Middle frontal gyrus (tissue), 1 donor: ENCODE results near the gene MRPL46.

ENCODE experiments used
- DNase-seq: peaks from one replicate; pipeline ENCODE4 v3.0.0-alpha.2; 2015; ENCODE audit warnings: low spot score; ENCODE audit errors: extremely low spot score

MRPL46 gene

DNA sequence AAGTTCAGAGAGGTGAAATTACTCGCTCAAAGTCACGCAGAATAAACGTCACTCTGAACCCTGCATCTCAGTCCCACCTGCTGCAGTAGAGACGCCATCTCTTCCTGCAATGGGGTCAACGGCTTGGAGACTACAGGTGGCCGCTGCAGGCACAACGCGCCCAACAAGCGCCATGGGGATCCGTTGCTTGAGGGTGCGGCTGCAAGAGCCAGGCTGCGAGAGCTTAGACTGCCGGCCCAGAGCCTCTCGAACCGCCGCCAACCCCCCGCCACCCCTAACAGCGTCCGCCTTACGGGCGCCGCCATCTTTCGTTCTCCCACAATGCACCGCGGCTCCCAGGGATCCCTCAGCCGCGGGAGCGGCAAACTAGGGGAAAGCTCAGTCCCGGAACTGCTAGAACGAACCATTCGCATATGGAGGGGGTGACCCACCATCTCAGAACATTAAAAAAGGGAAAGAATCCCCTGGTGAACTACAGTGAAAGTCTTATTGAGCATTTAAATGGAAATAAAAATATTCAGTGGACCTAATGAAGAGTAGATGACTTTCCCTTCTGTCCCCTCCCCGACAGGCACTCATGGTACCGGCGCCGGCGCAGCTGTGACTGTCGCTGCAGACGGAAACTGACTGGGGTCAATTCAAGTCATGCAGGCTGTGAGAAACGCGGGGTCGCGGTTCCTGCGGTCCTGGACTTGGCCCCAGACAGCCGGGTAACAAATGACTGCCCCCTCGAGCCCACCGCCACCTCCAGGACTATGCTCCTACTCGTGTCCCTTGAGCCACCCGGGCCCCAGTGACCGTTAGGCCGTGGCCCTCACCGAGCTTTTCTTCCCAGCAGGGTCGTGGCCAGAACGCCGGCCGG lies at the start of gene MRPL46, which contains the start of gene MRPS11:
TSS of gene MRPL46 (minus strand) at position 316 of the 862 bp plus-strand sequence. CDS start at position 305, 11 bp downstream.
TSS of gene MRPS11 (plus strand) at position 636 of the 862 bp plus-strand sequence. CDS start at position 646, 10 bp downstream.
- DNase-seq = peak; percentile 86

DNA sequence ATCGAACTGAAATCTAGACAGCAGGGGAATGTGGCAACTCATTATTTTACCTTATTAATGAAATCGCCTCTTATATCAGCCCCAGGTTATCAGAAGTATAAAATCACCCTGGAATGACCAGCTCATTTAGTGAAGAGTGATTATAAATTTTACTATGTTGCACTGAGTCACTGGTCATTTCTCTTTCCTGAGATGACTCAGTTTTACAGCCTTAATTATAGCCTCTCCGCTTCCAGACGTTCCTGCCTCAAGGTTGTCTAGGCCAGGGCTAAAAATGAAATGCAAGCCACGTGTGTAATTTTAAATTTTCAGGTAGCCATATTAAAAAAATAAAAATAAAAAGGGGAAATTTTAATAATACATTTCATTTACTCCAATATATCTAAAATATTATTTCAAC lies 46.0 kb upstream of the MRPL46 start:
- no peak for DNase-seq

DNA sequence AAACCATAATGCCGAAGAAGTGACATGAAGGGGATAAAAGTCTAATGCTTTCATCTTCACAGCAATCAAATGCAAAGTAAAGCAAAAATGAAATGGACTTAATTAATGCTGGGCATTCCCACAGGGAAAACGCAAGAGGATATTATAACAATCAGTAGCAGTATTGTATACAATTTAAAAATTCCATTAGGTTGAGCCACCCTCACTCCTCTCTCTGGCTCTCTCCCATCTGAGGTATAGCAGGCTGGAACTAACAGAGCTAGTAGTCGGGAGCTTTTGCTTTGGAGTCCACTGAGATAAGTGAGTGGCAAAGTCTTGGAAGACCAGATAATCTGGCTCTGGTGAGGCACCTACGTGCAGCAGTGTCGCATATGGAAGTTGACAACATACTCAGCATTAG lies 45.4 kb upstream of the MRPL46 start:
- no peak for DNase-seq

DNA sequence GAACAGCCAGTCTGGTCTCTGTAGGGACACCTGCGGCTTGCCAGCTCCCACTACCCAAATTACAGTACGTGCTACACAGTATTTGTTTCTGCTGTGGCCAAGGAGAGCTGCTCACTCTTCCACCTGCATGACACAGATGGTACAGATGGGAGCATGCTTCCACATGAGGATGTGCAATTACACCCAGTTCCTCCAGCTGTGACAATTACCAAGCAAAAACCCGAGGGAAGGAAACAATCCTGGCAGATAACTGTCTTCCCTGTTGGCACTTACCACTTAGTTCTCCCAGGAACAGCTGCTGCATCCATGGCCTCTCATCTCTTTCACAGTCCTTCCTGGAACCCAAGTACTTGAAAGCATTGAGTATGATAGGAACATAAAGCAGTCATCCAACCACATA lies 44.9 kb upstream of the MRPL46 start:
- DNase-seq = no peak

DNA sequence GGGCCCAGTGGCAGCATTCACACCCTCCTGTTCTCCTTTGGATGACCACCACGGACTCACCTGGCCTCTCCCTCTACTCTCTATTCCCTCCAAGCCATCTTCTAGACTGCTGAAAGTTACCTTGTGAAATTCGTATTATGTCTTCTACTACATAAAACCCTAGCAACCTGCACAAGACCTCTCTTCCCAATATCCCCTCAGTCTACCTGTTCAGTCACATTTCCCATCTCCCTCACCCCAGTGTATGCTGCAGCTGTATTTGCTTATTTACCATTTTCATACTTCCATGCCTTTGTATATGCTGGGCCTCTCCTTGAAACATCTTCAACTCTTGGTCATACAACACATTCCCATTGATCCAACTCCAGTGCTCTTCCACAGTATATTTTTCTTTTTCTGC lies 44.0 kb upstream of the MRPL46 start:
- DNase-seq = no peak

DNA sequence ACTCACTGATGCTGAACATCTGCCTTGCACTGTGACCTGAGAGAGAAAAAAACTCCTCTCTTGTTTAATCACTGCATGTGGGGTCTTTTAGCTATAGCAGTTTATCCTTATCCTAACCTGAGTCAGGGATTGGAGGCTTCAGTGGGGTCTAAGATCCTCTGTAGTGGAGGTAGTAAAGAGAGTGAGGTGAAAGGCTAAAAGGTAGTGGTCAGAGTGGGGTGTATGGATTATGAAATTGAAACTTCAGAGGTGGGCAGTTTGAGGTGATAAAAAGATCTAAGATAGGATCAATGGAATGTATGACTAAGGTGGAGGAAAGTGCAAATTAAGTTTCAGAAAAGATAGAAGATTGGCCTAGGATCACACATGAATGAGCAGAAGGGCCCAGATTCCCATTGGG lies 42.8 kb upstream of the MRPL46 start:
- DNase-seq = no peak

DNA sequence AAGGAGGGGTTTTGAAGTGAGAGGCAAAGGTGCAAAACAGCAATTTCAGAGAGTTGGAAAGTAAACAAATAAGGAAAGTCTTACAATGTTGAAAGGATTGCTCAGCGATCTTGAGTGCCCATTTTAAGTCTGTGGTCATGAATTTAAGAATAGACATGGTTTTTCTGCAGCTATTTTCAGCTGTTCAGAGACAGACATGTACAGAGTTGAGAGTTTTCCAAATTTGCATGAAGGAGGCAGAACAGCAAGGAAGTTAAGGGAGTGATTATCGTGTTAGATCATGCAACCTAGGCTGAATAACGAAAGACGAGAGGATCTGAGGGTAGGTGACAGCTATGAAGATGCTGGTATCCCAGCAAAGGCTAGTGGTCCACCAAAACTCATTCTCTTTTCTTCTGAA lies 42.1 kb upstream of the MRPL46 start:
- DNase-seq = no peak

DNA sequence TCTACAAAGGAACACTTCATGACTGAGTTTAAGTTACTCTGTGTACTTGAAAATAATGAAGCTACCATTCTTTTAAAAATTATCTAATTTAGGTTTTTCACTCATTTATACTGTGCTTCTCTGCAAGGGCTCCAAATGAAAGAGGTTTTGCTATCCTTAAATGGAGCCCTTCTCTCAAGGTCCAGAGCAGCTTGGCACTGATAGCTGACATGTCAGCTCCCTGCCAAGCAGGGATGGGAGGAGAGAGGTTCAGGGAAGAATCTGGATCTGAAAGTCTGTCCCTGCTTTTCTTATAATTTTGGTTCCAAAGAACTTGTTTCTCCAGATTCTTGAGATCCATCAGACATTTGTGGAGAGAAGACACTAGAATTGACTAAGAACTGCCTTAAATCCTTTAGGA lies 39.4 kb upstream of the MRPL46 start:
- no peak for DNase-seq

DNA sequence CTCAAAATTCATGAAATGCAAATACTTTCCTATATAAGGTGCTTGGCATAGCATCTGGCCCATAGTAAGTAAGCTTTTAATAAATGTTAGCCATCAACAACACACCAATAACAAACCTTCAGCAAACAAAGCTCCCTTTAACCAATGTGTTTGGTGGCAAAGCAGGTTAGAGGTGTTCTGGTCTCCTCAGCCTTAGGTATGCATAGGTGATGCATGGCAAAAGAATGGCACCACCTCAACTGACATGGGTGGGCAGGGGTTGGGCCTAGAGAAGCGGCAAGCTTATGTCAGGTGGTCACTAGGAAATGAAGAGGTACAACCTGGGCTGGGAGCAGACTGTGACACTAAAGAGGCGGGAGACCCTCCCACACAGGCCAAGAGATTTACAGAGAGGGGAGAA lies 38.5 kb upstream of the MRPL46 start:
- DNase-seq = no peak

DNA sequence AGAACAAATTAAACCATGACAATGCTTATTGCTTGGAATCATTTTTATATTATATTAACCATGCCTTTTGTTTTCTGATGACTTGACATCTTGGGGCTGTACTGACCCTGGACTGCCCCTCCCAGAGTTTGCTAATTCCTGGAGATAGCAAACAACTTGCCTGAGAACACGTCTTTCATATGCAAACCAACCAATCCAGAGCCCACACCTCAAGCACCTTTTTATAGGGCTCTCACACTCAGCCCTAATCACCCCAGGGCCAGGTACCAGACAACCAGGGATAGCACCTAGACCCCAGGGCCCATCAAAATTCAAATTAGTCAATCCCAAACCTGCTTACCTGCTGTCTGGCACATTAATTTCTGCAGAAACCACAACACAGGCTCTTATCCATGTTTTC lies 37.3 kb upstream of the MRPL46 start:
- no peak for DNase-seq

DNA sequence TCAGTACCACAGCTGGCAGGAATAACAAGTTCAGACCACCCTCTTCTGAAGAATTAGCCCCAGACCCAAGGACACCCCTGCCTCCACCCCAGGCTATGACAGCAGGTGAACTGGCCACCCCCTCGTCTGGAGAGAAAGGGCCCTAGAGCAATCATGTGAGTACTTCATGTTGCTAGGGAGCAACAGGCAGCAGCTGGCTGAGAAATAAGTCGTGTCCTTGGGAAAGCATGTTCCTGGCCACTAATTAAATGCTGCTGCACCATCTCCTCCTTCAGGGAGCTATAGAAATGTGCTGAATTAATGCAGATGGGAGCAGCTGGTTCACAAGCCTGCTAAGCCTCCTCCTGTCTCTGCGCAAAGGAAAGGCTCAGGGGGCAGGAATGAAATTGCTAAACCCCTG lies 31.8 kb upstream of the MRPL46 start:
- no peak for DNase-seq

DNA sequence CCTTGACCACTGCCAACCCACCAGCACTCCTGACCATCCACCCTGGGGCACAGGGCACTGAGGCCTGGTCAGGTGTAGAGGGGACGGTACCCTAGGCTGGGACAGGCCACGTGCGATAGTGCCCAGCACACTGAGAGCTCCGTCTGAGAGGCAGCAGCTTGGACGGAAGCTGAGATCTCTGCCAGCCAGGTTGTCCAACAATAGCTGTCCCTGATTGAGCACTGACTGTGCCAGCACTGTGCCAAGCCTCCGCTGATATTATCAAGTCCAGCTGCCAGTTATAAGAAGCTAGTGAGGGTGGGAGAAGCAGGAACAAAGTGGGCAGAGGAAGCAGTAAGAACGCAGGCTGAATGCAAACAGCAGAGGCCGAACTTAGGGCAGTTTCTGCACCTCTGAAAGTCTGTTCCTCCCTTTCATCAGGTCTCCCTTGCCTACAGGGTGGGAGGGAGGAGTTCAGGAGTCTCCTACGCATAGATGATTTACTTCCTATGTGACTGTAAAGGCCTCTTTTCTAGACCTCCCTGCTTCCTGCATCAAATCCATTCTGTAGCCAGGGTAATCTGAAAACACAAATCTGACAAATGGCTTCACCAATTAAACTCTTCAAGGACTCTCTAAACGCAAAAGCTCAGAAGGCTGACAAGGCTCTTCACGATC lies 30.0 kb upstream of the MRPL46 start:
- peak; percentile 27 for DNase-seq

DNA sequence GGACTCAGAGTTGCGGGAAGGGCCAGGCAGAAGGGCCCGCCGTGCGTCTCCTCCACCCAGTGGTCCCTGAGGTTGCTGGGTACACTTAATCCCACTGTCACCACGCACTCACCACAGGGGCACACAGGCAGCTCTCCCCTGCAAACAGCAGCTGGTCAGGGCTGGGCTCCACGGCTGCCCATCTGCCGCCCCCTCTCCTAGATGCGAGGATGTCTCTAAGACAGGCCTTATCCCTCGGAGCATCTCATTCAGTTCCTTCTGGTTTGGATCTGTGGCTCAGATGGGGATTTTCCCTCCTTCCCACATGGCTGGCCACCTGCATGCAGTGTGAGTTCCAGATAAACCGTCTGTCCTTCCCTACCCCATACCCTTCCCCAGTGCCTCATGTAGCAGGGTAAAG lies 26.7 kb upstream of the MRPL46 start:
- DNase-seq = no peak

DNA sequence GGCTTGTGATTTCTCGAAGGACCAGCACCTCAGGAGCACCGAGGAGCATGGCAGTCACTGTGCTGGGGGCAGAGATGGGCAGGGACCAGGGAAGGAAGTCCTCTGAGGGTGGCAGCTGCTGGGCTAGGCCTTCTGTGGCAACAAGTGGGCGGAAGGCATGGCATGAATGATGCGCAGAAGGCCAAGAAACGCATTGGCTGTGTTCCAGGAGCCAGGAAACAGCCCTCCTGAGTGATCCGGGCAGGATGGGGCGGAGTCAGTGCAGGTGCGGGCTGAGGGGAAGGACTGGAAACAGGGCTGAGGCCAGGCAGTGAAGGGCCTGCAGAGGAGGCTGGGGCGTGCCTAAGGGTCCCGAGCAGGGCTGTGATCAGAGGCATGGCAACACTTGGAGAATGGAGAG lies 24.0 kb upstream of the MRPL46 start:
- DNase-seq = no peak

DNA sequence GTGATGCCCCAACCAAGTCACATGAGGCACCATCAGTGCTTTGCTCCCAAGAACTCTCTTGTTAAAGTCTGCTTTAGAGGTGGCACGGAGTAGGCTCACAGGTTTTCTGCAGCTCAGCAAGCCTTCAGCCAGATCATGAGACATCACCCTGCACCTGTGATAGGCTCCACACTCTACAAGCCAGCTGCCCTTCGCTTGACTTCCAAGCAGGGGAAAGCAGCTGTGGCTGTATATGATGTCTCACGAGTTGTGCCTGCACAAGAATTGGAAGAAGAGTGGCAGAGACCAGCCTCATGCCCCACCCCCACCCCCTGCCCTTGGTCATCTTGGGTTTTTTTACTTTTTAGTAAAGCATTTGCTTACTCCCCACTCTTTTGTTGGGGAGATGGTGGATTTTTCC lies 22.8 kb upstream of the MRPL46 start:
- no peak for DNase-seq

DNA sequence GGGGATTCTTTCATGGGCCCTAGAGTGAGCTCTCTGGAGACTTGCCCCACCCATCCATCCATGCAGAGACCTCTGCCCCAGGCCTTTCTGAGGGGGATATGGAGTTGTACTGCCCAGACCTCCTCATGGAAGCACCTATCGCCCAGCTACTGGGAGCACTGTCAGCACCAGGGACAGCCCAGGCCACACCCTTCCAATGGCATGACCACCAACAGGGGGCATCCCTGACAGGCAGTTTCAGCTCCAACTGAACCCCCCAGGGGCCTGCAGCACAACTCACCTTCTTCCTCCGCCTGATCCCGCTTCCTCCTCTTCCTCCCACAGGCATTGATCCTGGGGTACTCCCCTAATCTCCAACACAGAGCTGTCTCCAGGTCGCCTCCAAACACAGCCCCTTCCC lies 22.1 kb upstream of the MRPL46 start:
- DNase-seq = no peak

DNA sequence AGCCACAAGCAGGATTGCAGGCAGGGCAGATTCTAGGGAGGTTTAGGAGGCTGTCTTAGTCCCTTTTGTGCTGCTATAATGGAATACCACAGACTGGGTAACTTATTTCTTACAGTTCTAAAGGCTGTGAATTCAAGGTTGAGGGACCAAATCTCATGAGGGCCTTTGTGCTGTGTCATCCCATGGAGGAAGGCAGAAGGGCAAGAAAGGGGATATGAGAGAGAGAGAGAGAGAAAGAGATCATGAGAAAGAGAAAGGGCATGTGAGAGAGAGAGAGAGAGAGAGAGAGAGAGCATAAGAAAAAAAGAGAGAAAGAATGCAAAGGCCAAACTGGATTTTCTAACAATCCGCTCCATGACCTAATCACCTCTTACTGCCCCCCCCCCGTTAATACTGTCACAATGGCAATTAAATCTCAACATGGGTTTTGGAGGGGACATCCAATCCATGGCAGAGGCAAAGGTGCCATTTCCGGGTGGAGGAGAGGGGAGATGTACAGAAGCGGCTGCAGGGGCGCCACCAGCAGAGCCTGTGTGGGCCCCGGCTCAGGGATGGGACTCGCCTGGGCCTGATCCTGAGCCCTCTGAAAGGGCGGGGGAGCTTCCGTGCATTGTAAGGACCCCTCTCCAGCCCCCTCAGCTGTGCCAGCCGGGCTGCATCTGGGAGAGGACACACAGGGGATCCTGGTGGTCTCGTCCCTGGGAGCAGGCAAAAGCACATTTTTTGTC lies 20.8 kb upstream of the MRPL46 start:
- DNase-seq = no peak

DNA sequence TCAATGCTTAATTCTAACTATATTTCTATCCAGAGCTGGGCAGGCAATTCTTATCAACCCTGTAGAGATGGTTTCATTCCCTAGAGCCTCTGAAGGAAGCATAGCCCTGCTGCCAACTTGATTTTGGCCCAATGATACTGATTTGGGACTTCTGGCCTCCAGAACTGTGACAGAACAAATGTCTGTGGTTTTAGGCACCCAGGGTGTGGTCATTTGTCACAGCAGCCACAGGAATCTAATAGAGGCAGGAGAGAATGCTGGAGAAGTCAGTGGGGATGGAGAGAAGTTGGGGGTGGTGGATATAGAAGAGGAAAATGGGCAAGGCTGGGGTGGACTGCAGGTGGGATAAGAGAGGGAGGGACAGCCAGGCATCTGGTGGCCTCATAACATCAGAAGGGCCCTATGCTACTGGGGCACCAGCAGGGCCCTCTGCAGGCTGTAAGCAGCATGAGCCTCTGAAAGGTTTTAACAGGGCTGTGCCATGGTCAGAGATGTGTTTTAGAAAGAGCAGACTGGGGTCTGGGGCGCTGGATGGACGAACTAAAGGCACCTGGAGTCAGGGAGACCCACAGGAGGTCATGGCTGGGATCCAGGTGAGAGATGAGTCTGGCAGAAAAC lies 20.1 kb upstream of the MRPL46 start:
- DNase-seq = no peak

DNA sequence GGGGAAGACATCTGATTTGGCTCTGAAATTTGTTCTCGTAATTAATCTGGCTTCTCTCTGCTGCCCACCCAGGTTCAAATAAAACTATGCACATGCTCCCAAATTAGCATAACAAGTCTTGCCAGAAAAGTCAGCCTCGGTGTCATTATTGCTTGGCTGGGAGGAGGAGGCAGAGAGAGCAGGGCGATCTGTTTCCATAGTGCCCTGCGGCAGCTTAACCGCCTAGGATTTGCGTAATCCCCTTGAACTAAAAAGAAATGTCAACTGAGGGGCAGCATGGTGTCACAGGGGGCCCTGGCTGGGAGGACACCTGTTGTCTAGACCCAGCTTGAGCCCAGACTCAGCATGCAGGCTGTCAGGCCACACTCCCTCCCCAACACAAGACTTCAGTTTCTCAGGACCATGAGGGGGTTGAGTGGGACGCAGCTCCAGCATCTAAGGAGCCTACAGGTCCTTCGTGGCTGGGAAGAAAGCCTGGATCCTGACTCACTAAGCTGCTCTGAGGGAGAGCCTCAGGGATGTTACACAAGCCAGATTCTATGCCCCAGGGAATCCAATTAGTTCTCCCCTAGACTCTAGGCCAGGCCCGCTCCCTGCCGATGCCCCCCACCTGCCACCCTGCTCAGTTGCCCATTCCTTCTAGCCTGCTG lies 17.6 kb upstream of the MRPL46 start:
- DNase-seq = no peak

DNA sequence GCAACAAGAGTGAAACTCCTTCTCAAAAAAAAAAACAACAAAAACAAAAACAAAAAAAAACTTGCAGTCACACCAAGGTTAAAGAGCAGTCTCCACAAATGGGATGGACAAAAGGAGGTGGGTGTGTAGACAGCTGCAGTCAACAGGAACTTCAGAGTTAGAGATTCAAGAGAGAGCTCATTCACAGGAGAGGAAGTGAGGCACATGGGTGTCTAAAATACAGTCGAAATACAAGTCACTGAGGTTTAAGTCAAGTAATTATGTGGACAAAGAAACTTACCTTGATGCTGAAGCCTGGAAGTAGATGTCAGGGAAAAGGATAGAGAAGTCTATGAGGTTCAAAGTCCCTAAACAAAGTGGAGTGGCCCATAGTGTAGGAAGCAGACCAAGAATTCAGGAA lies 15.1 kb upstream of the MRPL46 start:
- DNase-seq = no peak

DNA sequence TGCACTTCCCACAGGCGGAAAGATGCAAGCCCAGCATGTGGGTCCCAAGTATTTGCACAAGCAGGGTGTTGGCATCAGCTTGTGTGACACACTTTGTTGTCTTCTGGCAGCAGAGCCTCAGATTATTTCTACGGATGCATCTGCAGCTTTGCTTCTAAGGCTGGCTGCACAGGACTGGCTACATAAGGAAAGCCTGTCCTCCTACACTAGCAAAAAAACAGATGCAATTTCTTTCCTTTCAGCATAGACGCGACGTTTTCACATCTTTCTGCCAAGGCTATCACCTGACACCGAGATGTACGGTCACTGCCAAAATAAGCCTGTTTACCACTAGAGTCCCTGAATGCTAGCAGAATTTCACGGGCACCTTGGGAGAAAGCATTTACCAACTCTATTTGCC lies 13.8 kb upstream of the MRPL46 start:
- peak; percentile 45 for DNase-seq
